Endothelial cell of umbilical vein (primary cell): Measurements from ENCODE around the gene PARD3B. TPM values are rescaled to one million over a fixed set of nuclear protein-coding genes. Genes with fewer than 3 reads are reported as not detected.

ENCODE experiments used
- BruUV-seq: library from RNA; stranded (reverse); fragments of 400-500 nt; replicated peaks from 2 replicates; lab custom pipeline; 2021; lab: Mats Ljungman, UMichigan
- CTCF ChIA-PET: fragments of 300-600, 350-600 bp; sonication (Branson Sonifier 250); formaldehyde crosslinking; loops from one replicate; lab custom pipeline; 2021; ENCODE audit warnings: antibody characterized with exemption, inconsistent platforms; lab: Charles Lee
- POLR2A ChIA-PET: fragments of 300-600, 350-600 bp; sonication (Branson Sonifier 250); formaldehyde crosslinking; loops from one replicate; lab custom pipeline; 2021; ENCODE audit warnings: antibody characterized with exemption, inconsistent platforms; lab: Charles Lee
- DNase-seq: peaks from one replicate; pipeline ENCODE4 v3.0.0-alpha.2; 2011; ENCODE audit warnings: low read depth, low spot score
- FAIRE-seq: peaks from 2 replicates; lab custom pipeline; 2011; peaks lifted over from hg19 to GRCh38; lab: Jason Lieb, UNC
- H2AFZ ChIP-seq: 2 replicates; pipeline ENCODE4 v1.6.0; 2012; ENCODE audit warnings: low read depth, low read length, control low read depth, inconsistent platforms
- H3K27ac ChIP-seq: 2 replicates; pipeline ENCODE4 v1.5.1; 2011; ENCODE audit warnings: low read depth, mild to moderate bottlenecking, control low read depth, low read length, moderate library complexity; ENCODE audit not compliant: insufficient read depth
- H3K27me3 ChIP-seq, 2 experiments: 2 replicates each; pipeline versions ENCODE4 v1.6.0 to v1.6.1; 2011; ENCODE audit warnings: low read length in 2 of 2, mixed read lengths in 1 of 2; ENCODE audit not compliant: control insufficient read depth in 2 of 2, insufficient read depth in 2 of 2
- H3K36me3 ChIP-seq, 2 experiments: 2 replicates in 1 of 2; 3 replicates in 1 of 2; pipeline ENCODE4 v1.5.1; 2011; ENCODE audit warnings: low read length in 2 of 2, mild to moderate bottlenecking in 1 of 2, moderate library complexity in 1 of 2; ENCODE audit not compliant: control insufficient read depth in 2 of 2, insufficient read depth in 2 of 2; ENCODE audit errors: extremely low read depth in 1 of 2
- H3K4me1 ChIP-seq: 3 replicates; pipeline ENCODE4 v1.5.1; 2011; ENCODE audit warnings: mild to moderate bottlenecking, low read length; ENCODE audit not compliant: control insufficient read depth, insufficient read depth; ENCODE audit errors: extremely low read depth
- H3K4me2 ChIP-seq: 2 replicates; pipeline ENCODE4 v1.6.1; 2011; ENCODE audit warnings: low read length, control low read depth, mixed read lengths; ENCODE audit not compliant: insufficient read depth
- H3K4me3 ChIP-seq, 3 experiments: fragments of 200-600 bp in 1 of 3; sonication (generic), shearing (Covaris generic) in 1 of 3; replicated peaks in 1 of 3; 2 replicates each; pipeline ENCODE4 v1.5.1; 2011 to 2016; ENCODE audit warnings: control low read depth in 3 of 3, low read length in 3 of 3, mild to moderate bottlenecking in 2 of 3, inconsistent platforms in 1 of 3, low read depth in 1 of 3, moderate library complexity in 1 of 3; ENCODE audit not compliant: insufficient read depth in 1 of 3
- H3K79me2 ChIP-seq: 2 replicates; pipeline ENCODE4 v1.6.0; 2012; ENCODE audit warnings: low read length, inconsistent platforms; ENCODE audit not compliant: control insufficient read depth, insufficient read depth
- H3K9ac ChIP-seq: replicated peaks from 2 replicates; pipeline ENCODE3; 2011; ENCODE audit warnings: low read length, control low read depth; ENCODE audit not compliant: insufficient read depth; ENCODE audit errors: extremely low read depth
- H3K9me1 ChIP-seq: replicated peaks from 3 replicates; pipeline ENCODE4 v1.6.0; 2011; ENCODE audit warnings: mild to moderate bottlenecking, low read length; ENCODE audit not compliant: control insufficient read depth, insufficient read depth; ENCODE audit errors: extremely low read depth
- H3K9me3 ChIP-seq: replicated peaks from 2 replicates; pipeline ENCODE4 v1.5.1; 2012; ENCODE audit warnings: low read length, inconsistent platforms; ENCODE audit not compliant: control insufficient read depth, insufficient read depth
- H4K20me1 ChIP-seq: replicated peaks from 2 replicates; pipeline ENCODE3; 2011; ENCODE audit warnings: mild to moderate bottlenecking, low read length; ENCODE audit not compliant: control insufficient read depth, insufficient read depth; ENCODE audit errors: extremely low read depth
- EZH2 ChIP-seq: IDR thresholded peaks from 2 replicates; pipeline ENCODE4 v1.6.1; 2012; ENCODE audit warnings: borderline replicate concordance, low read depth, mild to moderate bottlenecking, moderate library complexity, low read length, inconsistent platforms; ENCODE audit not compliant: severe bottlenecking
- FOS ChIP-seq: IDR thresholded peaks from 2 replicates; pipeline ENCODE4 v1.6.1; 2011; ENCODE audit warnings: mild to moderate bottlenecking, low read length, moderate library complexity, borderline replicate concordance; ENCODE audit not compliant: insufficient read depth
- GATA2 ChIP-seq: IDR thresholded peaks from 2 replicates; pipeline ENCODE4 v1.7.0; 2011; ENCODE audit warnings: low read depth, mild to moderate bottlenecking, moderate library complexity, mixed read lengths, low read length; ENCODE audit not compliant: insufficient read length, insufficient read depth
- JUN ChIP-seq: IDR thresholded peaks from 2 replicates; pipeline ENCODE4 v1.6.1; 2011; ENCODE audit warnings: borderline replicate concordance, low read depth; ENCODE audit not compliant: insufficient read length, insufficient read depth
- MYC ChIP-seq: IDR thresholded peaks from one replicate; pipeline ENCODE4 v1.6.1; 2011; ENCODE audit warnings: mild to moderate bottlenecking, low read depth, low read length
- POLR2A ChIP-seq: IDR thresholded peaks from 2 replicates; pipeline ENCODE4 v1.6.1; 2012; ENCODE audit warnings: low read depth, mild to moderate bottlenecking, control low read depth, low read length
- POLR2AphosphoS5 ChIP-seq: IDR thresholded peaks from 2 replicates; pipeline ENCODE4 v1.6.1; 2012; ENCODE audit warnings: low read depth, mild to moderate bottlenecking, control low read depth, low read length, moderate library complexity; ENCODE audit not compliant: insufficient read depth
- dilution Hi-C: fragments of 300-500 bp; cut with MboI; formaldehyde crosslinking; loops from one replicate; pipeline ENCODE4 v1.15.0; 2019; ENCODE audit warnings: low sequenced_read_pairs; ENCODE audit not compliant: extremely low pct_ligation_motif_present
- intact Hi-C: fragments of 100-400 bp; cut with micrococcal nuclease; formaldehyde crosslinking; loops from one replicate; pipeline ENCODE4 v1.10.0; 2022
- polyA plus RNA-seq, 4 experiments: library from polyadenylated mRNA; depleted of rRNA in 3 of 4; stranded (reverse) in 3 of 4; unstranded in 1 of 4; fragments of >200 nt; gene quantifications; 2 replicates each; pipeline versions ENCODE4 v1.2.1 to v1.2.3, GENCODE V29; 2011 to 2012; ENCODE audit warnings: missing spikeins in 1 of 4
- total RNA-seq: library from RNA; stranded (reverse); gene quantifications from 2 replicates; pipeline ENCODE4 v1.2.3, GENCODE V29; 2021
- TF ChIP-seq, protein P1 (sequence below): IDR thresholded peaks from 2 replicates; pipeline ENCODE4 v1.6.1; 2011; ENCODE audit not compliant: insufficient read depth, insufficient read length
- TF ChIP-seq, protein P2 (sequence below), 2 donors: IDR thresholded peaks; 1 replicate in 1 of 2; 2 replicates in 1 of 2; pipeline ENCODE4 v1.5.1; 2011; ENCODE audit warnings: low read length in 2 of 2, mild to moderate bottlenecking in 2 of 2, moderate library complexity in 2 of 2, control low read depth in 1 of 2, inconsistent platforms in 1 of 2, low read depth in 1 of 2; ENCODE audit not compliant: insufficient read depth in 1 of 2; ENCODE audit errors: extremely low read depth in 1 of 2

The PARD3B gene
- total and polyA plus RNA-seq, 2 donors (not counting 3 experiments of a cell fraction or from before 2014, with no cell fraction given): 2.2 to 30.9 TPM

GRCh38 chr2:205311201-205311600 is 765.9 kb downstream of the PARD3B start:
- dilution Hi-C loops (no loop called here), intact Hi-C loops (no loop called here)
- H3K27me3 ChIP-seq: no peaks in the 10 kb centered on the region
- TF ChIP-seq POLR2AphosphoS5: no peak
- no peak for TF ChIP-seq EZH2
- no peak for TF ChIP-seq MYC
- TF ChIP-seq, protein P1, sequence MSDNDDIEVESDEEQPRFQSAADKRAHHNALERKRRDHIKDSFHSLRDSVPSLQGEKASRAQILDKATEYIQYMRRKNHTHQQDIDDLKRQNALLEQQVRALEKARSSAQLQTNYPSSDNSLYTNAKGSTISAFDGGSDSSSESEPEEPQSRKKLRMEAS: no peak
- TF ChIP-seq JUN: no peak
- no peak for TF ChIP-seq GATA2
- no peak for TF ChIP-seq POLR2A
- TF ChIP-seq, protein P2, sequence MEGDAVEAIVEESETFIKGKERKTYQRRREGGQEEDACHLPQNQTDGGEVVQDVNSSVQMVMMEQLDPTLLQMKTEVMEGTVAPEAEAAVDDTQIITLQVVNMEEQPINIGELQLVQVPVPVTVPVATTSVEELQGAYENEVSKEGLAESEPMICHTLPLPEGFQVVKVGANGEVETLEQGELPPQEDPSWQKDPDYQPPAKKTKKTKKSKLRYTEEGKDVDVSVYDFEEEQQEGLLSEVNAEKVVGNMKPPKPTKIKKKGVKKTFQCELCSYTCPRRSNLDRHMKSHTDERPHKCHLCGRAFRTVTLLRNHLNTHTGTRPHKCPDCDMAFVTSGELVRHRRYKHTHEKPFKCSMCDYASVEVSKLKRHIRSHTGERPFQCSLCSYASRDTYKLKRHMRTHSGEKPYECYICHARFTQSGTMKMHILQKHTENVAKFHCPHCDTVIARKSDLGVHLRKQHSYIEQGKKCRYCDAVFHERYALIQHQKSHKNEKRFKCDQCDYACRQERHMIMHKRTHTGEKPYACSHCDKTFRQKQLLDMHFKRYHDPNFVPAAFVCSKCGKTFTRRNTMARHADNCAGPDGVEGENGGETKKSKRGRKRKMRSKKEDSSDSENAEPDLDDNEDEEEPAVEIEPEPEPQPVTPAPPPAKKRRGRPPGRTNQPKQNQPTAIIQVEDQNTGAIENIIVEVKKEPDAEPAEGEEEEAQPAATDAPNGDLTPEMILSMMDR (IDR thresholded peaks at IDR 0.05; ENCODE audit: extremely low read depth in 1 of 2, insufficient read depth in 1 of 2, low read depth in 1 of 2, low read length in 2 of 2): no peak
- no peak for TF ChIP-seq FOS
- H3K36me3 ChIP-seq: no peaks in the 10 kb centered on the region
- no peak for DNase-seq
- H3K4me2 ChIP-seq: no peak overlapping the region
- H4K20me1 ChIP-seq: no peaks in the 10 kb centered on the region
- no peak overlapping the region for H3K4me3 ChIP-seq
- ChIA-PET POLR2A (no interaction called here), CTCF (no interaction called here)
- FAIRE-seq: no peak
- no peaks in the 10 kb centered on the region for H3K4me1 ChIP-seq
- H3K9ac ChIP-seq: no peak overlapping the region
- no TSS peak for BruUV-seq
- H3K9me3 ChIP-seq: no peaks in the 10 kb centered on the region
- no peak overlapping the region for H3K27ac ChIP-seq
- H3K79me2 ChIP-seq: no peaks in the 10 kb centered on the region
- H3K9me1 ChIP-seq: no peaks in the 10 kb centered on the region
- H2AFZ ChIP-seq: no peak overlapping the region
